HG02678 (cell line): ENCODE measurements around the gene TMEM63C.
A peak's percentile ranks its signal among the peaks of the same experiment; 100 is the strongest.
"Not testable (repeated sequence)": the region's sequence is repeated elsewhere in the genome, so short reads cannot be mapped to it uniquely, and the experiment has no call there.

Experiments
- ATAC-seq: cut with Tn5 transposase; IDR thresholded peaks from one replicate; pipeline ENCODE4 v1.9.1; 2021; ENCODE audit warnings: mild to moderate bottlenecking, moderate library complexity; ENCODE audit not compliant: unreplicated experiment

The TMEM63C gene

GRCh38 chr14:77155083-77155482 is 26.5 kb upstream of the TMEM63C start:
- ATAC-seq = no peak

GRCh38 chr14:77157740-77158139 is 23.9 kb upstream of the TMEM63C start:
- ATAC-seq = no peak

- ATAC-seq = no peak
These were observed 23.3 kb upstream of the TMEM63C start for GRCh38 chr14:77158175-77158881.

GRCh38 chr14:77158882-77159255 is 22.7 kb upstream of the TMEM63C start:
- no peak for ATAC-seq

- no peak for ATAC-seq
These were observed 20.6 kb upstream of the TMEM63C start for GRCh38 chr14:77161011-77161410.

- ATAC-seq = no peak
These were observed 11.6 kb upstream of the TMEM63C start for GRCh38 chr14:77170045-77170444.

- ATAC-seq = no peak
These were observed 8.7 kb upstream of the TMEM63C start for GRCh38 chr14:77172916-77173315.

GRCh38 chr14:77173911-77174617 is 7.5 kb upstream of the TMEM63C start:
- ATAC-seq = not testable (repeated sequence)

- ATAC-seq = no peak
These were observed 5.8 kb upstream of the TMEM63C start for GRCh38 chr14:77175843-77176242.

- ATAC-seq = no peak
These were observed 3.9 kb upstream of the TMEM63C start for GRCh38 chr14:77177702-77178101.

GRCh38 chr14:77178656-77179055 is 2.9 kb upstream of the TMEM63C start:
- ATAC-seq = no peak

GRCh38 chr14:77180726-77181602 is 634 bp upstream of the TMEM63C start:
- ATAC-seq = peak; percentile 15

- ATAC-seq = no peak
These were observed 2.3 kb downstream of the TMEM63C start for GRCh38 chr14:77183896-77184295.

GRCh38 chr14:77184396-77185092 is 2.9 kb downstream of the TMEM63C start:
- ATAC-seq = no peak

- ATAC-seq = no peak
These were observed 3.5 kb downstream of the TMEM63C start for GRCh38 chr14:77185093-77185465.

GRCh38 chr14:77186911-77187648 is 5.5 kb downstream of the TMEM63C start:
- ATAC-seq = no peak

GRCh38 chr14:77187649-77188012 is 6.0 kb downstream of the TMEM63C start:
- no peak for ATAC-seq

GRCh38 chr14:77189479-77189878 is 7.9 kb downstream of the TMEM63C start:
- ATAC-seq = no peak

GRCh38 chr14:77190977-77191376 is 9.4 kb downstream of the TMEM63C start:
- no peak for ATAC-seq

- no peak for ATAC-seq
These were observed 13.1 kb downstream of the TMEM63C start for GRCh38 chr14:77194706-77195105.
